22Rv1 (cell line): ENCODE measurements around the gene CCDC194.

Source experiments
- H3K27ac ChIP-seq: fragments of 450-650 bp; 2 replicates; pipeline ENCODE4 v1.5.1; 2017
- ZFX ChIP-seq: fragments of 450-650 bp; IDR thresholded peaks from 2 replicates; pipeline ENCODE4 v1.6.1; 2017; ENCODE audit warnings: antibody characterized with exemption, borderline replicate concordance
- TF ChIP-seq, protein P1 (sequence below): fragments of 450-650 bp; IDR thresholded peaks from 2 replicates; pipeline ENCODE4 v1.5.1; 2017; ENCODE audit warnings: mild to moderate bottlenecking

Gene CCDC194

DNA sequence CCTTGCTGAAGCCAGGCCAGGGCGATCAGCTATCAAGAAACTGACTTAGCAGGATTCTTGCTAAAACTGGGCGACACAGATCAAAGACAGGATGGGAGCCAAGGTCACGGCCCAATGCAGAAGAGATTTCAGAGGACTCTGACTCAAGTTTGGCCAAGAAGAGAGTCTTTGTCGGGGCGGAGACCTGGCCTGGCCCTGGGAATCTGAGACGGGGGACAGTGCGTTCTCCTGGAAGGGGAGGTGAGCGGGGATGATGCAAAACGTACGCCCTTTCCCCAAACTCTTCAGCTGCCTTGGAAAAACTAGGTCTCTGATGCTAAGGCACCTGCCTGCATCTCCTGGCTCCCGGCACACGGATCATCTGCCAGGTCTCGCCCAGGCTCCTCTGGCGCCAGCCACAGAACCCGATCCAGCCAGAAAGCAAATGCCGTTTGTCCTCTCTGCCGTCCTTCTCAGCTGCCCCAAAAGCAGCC is 35.7 kb upstream of the CCDC194 start:
- TF ChIP-seq, protein P1, sequence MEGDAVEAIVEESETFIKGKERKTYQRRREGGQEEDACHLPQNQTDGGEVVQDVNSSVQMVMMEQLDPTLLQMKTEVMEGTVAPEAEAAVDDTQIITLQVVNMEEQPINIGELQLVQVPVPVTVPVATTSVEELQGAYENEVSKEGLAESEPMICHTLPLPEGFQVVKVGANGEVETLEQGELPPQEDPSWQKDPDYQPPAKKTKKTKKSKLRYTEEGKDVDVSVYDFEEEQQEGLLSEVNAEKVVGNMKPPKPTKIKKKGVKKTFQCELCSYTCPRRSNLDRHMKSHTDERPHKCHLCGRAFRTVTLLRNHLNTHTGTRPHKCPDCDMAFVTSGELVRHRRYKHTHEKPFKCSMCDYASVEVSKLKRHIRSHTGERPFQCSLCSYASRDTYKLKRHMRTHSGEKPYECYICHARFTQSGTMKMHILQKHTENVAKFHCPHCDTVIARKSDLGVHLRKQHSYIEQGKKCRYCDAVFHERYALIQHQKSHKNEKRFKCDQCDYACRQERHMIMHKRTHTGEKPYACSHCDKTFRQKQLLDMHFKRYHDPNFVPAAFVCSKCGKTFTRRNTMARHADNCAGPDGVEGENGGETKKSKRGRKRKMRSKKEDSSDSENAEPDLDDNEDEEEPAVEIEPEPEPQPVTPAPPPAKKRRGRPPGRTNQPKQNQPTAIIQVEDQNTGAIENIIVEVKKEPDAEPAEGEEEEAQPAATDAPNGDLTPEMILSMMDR, result no peak
- TF ChIP-seq ZFX, result no peak
- no peak overlapping the region for H3K27ac ChIP-seq

DNA sequence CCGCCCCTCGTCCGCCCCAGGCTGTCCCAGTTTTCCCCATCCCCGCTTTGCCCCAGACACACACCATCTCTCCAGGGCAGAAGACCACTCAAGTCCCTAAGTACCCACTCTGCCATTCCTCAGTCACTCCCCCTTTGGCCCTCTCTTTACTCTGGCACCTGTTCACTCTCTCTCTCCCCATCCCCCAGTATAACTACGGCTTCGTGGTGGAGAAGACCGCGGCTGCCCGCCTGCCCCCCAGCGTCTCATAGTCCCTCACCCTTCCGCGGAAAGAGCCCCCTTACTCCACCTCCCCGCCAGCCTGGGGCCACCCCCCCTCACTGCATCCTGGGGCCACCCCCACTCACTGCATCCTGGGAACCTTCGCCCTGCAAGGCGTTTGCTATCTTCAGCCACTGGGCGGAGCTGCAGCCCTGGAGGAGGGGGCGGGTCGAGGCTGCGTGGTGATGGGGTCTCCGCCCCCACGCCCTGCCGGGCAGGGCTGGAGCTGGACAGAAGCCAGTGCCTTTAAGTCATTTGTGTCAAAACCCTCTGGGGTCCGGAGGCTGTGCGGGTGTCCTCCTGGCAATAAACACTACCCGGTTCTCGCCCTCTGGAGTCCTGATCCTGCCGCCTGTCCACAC is 30.9 kb upstream of the CCDC194 start:
- TF ChIP-seq, protein P1, result peak; percentile 63
- TF ChIP-seq ZFX, result no peak

DNA sequence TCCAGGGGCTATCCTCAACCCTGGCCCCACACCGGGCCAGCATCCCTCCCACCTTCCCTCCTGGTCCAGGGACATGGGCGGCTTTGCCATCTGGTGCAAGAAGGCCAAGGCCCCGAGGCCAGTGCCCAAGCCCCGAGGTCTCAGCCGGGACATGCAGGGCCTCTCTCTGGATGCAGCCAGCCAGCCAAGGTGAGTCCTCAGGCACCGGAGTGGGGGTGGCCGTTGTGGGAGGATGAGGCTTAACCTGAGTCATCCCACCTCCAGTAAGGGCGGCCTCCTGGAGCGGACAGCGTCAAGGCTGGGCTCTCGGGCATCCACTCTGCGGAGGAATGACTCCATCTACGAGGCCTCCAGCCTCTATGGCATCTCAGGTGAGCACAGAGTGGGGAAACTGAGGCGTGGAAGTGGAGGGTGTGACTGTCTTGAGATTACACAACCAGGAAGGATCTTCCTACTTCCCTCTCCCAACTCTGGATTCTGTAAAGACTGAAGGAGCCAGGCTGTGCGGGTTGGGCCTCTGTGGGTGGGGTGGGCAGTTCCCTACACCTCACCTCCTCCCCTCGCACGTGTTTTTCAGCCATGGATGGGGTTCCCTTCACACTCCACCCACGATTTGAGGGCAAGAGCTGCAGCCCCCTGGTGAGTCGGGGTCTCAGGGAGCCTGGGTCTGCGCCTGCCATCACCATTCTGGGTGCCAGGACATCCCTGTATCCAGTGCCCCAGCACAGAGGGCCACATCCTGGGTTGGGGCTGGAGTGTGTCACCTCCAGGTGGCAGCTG is 29.6 kb upstream of the CCDC194 start:
- no peak for TF ChIP-seq ZFX
- TF ChIP-seq, protein P1, result no peak
- no peak overlapping the region for H3K27ac ChIP-seq

More for the DNA sequence above, 30.9 kb upstream of the CCDC194 start:
- H3K27ac ChIP-seq, result no peak overlapping the region

DNA sequence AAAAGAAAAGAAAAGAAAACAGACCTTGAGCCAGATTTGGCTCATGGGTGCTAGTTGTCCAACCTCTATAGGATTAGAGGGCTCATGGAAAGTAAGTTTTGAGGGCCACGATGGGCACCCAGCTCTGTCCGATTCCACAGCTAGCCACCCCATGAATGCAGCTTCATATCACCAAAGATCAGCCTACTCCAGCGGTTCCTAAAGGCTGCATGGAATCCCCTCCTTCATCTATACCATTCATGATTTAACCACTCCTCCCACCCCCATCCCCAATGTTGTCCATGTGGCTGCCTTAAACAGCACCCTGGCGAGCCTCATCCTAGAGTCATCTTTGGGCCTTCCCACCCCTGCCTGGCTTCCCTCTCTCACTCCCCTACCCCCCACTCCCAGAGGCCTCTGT is 27.9 kb upstream of the CCDC194 start:
- TF ChIP-seq ZFX, result no peak
- TF ChIP-seq, protein P1, result no peak
- H3K27ac ChIP-seq, result no peak overlapping the region

DNA sequence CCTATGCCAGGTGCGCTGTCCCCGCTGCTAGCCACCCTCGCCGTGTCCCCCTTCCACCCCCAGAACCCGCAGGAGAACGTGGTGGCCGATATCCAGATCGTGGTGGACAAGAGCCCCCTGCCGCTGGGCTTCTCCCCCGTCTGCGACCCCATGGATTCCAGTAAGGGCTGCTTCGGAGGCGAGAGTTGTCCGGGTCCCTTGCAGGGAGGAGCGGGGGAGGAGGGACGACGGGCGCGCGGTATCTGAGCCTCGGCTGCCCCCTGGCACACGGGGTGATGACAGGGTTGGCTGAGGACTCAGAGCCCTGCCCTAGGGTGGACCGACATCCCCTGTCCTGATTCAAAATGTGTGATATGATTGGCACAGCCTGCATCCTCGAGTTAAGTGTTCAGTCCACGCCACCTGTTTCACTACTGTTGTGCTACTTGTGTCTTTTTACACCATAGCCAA is 26.5 kb upstream of the CCDC194 start:
- TF ChIP-seq, protein P1, result peak; percentile 17; the same call in 1 of the 2 replicates
- TF ChIP-seq ZFX, result no peak
- peak overlapping the region; percentile 83 for H3K27ac ChIP-seq

DNA sequence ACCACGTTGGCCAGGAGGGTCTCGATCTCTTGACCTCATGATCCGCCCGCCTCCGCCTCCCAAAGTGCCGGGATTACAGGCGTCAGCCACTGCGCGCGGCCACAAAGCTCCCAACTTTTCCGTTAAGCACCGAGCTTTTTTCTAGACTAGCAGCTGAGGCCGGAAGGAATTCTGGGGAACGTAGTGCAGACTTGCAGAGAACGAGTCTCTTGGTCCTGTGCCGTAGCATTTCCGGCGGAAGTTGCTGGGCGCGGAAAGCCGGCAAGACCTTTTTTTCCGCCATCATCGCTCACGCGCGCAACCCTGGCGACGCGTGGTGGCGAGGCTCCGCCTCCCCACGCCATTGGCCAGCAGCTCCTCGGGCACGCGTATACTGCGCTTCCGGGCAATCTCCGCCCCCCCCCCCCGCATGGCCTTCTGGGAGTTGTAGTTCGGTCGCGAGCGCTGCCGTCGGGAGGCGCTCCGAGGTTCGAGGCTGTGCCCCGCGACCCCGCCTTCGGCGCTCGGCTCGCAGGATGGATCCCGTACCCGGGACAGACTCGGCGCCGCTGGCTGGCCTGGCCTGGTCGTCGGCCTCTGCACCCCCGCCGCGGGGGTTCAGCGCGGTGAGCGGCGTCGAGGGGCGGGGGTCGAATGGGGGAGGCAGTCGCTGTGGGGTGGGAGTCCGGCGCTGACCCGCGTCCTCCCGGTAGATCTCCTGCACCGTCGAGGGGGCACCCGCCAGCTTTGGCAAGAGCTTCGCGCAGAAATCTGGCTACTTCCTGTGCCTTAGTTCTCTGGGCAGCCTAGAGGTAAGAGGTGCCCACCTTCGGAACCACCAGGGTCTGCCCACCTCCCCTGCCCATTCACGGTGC is 25.9 kb upstream of the CCDC194 start, which contains the start of gene MVB12A:
TSS of gene MVB12A (plus strand) at position 427 of the 854 bp plus-strand sequence. CDS start at position 516, 89 bp downstream.
- TF ChIP-seq, protein P1, result no peak
- TF ChIP-seq ZFX, result no peak
- peak within 1 kb of the TSS; percentile 83 for H3K27ac ChIP-seq
